IMR-90 (cell line): ENCODE measurements around the gene PRTFDC1. TPM values are rescaled to one million over a fixed set of nuclear protein-coding genes. Genes with fewer than 3 reads are reported as not detected.

Experiments used
- ATAC-seq: fragments of 200-7000 bp; cut with Tn5 transposase; 2 replicates; pipeline ENCODE4 v1.9.1; 2020; ENCODE audit warnings: low read depth, mild to moderate bottlenecking, moderate library complexity
- BruUV-seq: library from RNA; stranded (reverse); fragments of 400-500 nt; replicated peaks from 2 replicates; lab custom pipeline; 2021; lab: Mats Ljungman, UMichigan
- CTCF ChIA-PET: fragments of 300-600 bp; formaldehyde crosslinking; extraction: SDS; loops from one replicate; lab custom pipeline; 2021; ENCODE audit warnings: antibody characterized with exemption; lab: Yijun Ruan, JAX
- POLR2A ChIA-PET: fragments of 300-600 bp; sonication (Branson Sonifier 250); formaldehyde crosslinking; loops from one replicate; lab custom pipeline; 2022; ENCODE audit warnings: antibody characterized with exemption; ENCODE audit not compliant: unreplicated experiment; lab: Charles Lee
- DNase-seq: peaks from one replicate; pipeline ENCODE4 v3.0.0; 2013
- H2AFZ ChIP-seq: replicated peaks from 2 replicates; pipeline ENCODE3; 2013; ENCODE audit warnings: low read length, mild to moderate bottlenecking; ENCODE audit not compliant: poor library complexity
- H2AK5ac ChIP-seq: 2 replicates; pipeline ENCODE4 v1.6.1; 2013; ENCODE audit warnings: low read depth, low read length, inconsistent platforms
- H2AK9ac ChIP-seq: replicated peaks from 2 replicates; pipeline ENCODE3; 2013; ENCODE audit warnings: mild to moderate bottlenecking, low read depth, low read length, moderate library complexity; ENCODE audit not compliant: poor library complexity
- H2BK120ac ChIP-seq: 2 replicates; pipeline ENCODE4 v1.6.1; 2013; ENCODE audit warnings: low read depth, low read length, inconsistent platforms
- H2BK15ac ChIP-seq: 3 replicates; pipeline ENCODE4 v1.6.1; 2013; ENCODE audit warnings: low read depth, low read length, inconsistent platforms
- H2BK20ac ChIP-seq: 2 replicates; pipeline ENCODE4 v1.6.1; 2013; ENCODE audit warnings: low read depth, mild to moderate bottlenecking, inconsistent platforms, low read length, moderate library complexity
- H2BK5ac ChIP-seq: 2 replicates; pipeline ENCODE4 v1.6.1; 2013; ENCODE audit warnings: mild to moderate bottlenecking, low read depth, low read length, inconsistent platforms; ENCODE audit not compliant: poor library complexity, severe bottlenecking
- H3K14ac ChIP-seq: replicated peaks from 2 replicates; pipeline ENCODE4 v1.6.1; 2013; ENCODE audit warnings: low read depth, low read length, inconsistent platforms
- H3K18ac ChIP-seq: 2 replicates; pipeline ENCODE4 v1.6.1; 2013; ENCODE audit warnings: low read depth, low read length, control low read depth
- H3K23ac ChIP-seq: 2 replicates; pipeline ENCODE4 v1.6.1; 2013; ENCODE audit warnings: low read depth, low read length, inconsistent platforms
- H3K27ac ChIP-seq: 2 replicates; pipeline ENCODE4 v1.5.1; 2013; ENCODE audit warnings: mild to moderate bottlenecking, control low read depth, low read length; ENCODE audit not compliant: insufficient read depth
- H3K27me3 ChIP-seq: 2 replicates; pipeline ENCODE4 v1.6.1; 2013; ENCODE audit warnings: low read length; ENCODE audit not compliant: control insufficient read depth, insufficient read depth
- H3K36me3 ChIP-seq: 2 replicates; pipeline ENCODE4 v1.6.1; 2013; ENCODE audit warnings: low read length, mixed read lengths; ENCODE audit not compliant: control insufficient read depth, insufficient read depth
- H3K4ac ChIP-seq: 2 replicates; pipeline ENCODE4 v1.6.1; 2013; ENCODE audit warnings: low read depth, low read length, inconsistent platforms
- H3K4me1 ChIP-seq: 2 replicates; pipeline ENCODE4 v1.6.1; 2013; ENCODE audit warnings: low read length, mixed read lengths; ENCODE audit not compliant: control insufficient read depth, insufficient read depth
- H3K4me2 ChIP-seq: 2 replicates; pipeline ENCODE4 v1.6.1; 2013; ENCODE audit warnings: low read depth, mild to moderate bottlenecking, control low read depth, low read length, moderate library complexity
- H3K4me3 ChIP-seq: 2 replicates; pipeline ENCODE4 v1.5.1; 2013; ENCODE audit warnings: low read depth, mild to moderate bottlenecking, control low read depth, low read length, moderate library complexity; ENCODE audit not compliant: insufficient read depth
- H3K56ac ChIP-seq: 2 replicates; pipeline ENCODE4 v1.6.1; 2013; ENCODE audit warnings: low read length, inconsistent platforms; ENCODE audit not compliant: insufficient read depth; ENCODE audit errors: extremely low read depth
- H3K79me1 ChIP-seq, 2 experiments: 2 replicates each; pipeline ENCODE4 v1.6.1; 2013; ENCODE audit warnings: low read length in 2 of 2, inconsistent platforms in 1 of 2, low read depth in 1 of 2
- H3K9ac ChIP-seq: 2 replicates; pipeline ENCODE4 v1.6.1; 2013; ENCODE audit warnings: low read depth, low read length, control low read depth
- H3K9me1 ChIP-seq: 2 replicates; pipeline ENCODE4 v1.6.1; 2013; ENCODE audit warnings: low read length, inconsistent platforms; ENCODE audit not compliant: insufficient read depth
- H3K9me3 ChIP-seq: 2 replicates; pipeline ENCODE4 v1.6.1; 2013; ENCODE audit warnings: low read length; ENCODE audit not compliant: control insufficient read depth, insufficient read depth
- H4K20me1 ChIP-seq: 2 replicates; pipeline ENCODE4 v1.6.1; 2013; ENCODE audit warnings: low read length, inconsistent platforms; ENCODE audit not compliant: insufficient read depth
- H4K5ac ChIP-seq: 2 replicates; pipeline ENCODE4 v1.6.1; 2013; ENCODE audit warnings: mild to moderate bottlenecking, low read depth, low read length, control low read depth
- H4K8ac ChIP-seq, 2 experiments: 2 replicates each; pipeline ENCODE4 v1.6.1; 2013; ENCODE audit warnings: low read depth in 2 of 2, low read length in 2 of 2, control low read depth in 1 of 2, inconsistent platforms in 1 of 2
- H4K91ac ChIP-seq: 2 replicates; pipeline ENCODE4 v1.6.1; 2013; ENCODE audit warnings: low read depth, low read length, inconsistent platforms; ENCODE audit not compliant: insufficient read depth
- CEBPB ChIP-seq: IDR thresholded peaks from 2 replicates; pipeline ENCODE4 v1.6.1; 2012; ENCODE audit warnings: low read depth, low read length, improper control_type of control experiment
- CHD1 ChIP-seq: IDR thresholded peaks from 2 replicates; pipeline ENCODE4 v1.6.1; 2012; ENCODE audit warnings: low read depth, low read length, improper control_type of control experiment
- CTCF ChIP-seq: conservative IDR thresholded peaks from 2 replicates; pipeline ENCODE4 v1.5.1; 2012; ENCODE audit warnings: mild to moderate bottlenecking, low read depth, low read length, improper control_type of control experiment
- ELK1 ChIP-seq: fragments of 150-350 bp; IDR thresholded peaks from 2 replicates; pipeline ENCODE4 v1.6.1; 2016; ENCODE audit warnings: low read depth, mild to moderate bottlenecking, low read length, moderate library complexity, borderline replicate concordance
- FOS ChIP-seq: fragments of 150-350 bp; IDR thresholded peaks from 2 replicates; pipeline ENCODE4 v1.6.1; 2016; ENCODE audit warnings: low read depth, low read length
- MAFK ChIP-seq: IDR thresholded peaks from 2 replicates; pipeline ENCODE4 v1.6.1; 2012; ENCODE audit warnings: low read depth, low read length, improper control_type of control experiment
- MAZ ChIP-seq: IDR thresholded peaks from 2 replicates; pipeline ENCODE4 v1.6.1; 2012; ENCODE audit warnings: low read depth, mild to moderate bottlenecking, low read length, improper control_type of control experiment, moderate library complexity, borderline replicate concordance
- NFE2L2 ChIP-seq: fragments of 150-350 bp; IDR thresholded peaks from 2 replicates; pipeline ENCODE4 v1.6.1; 2016; ENCODE audit warnings: low read depth, mild to moderate bottlenecking, low read length
- POLR2A ChIP-seq: IDR thresholded peaks from 2 replicates; pipeline ENCODE4 v1.6.1; 2012; ENCODE audit warnings: mild to moderate bottlenecking, low read depth, low read length
- RAD21 ChIP-seq: IDR thresholded peaks from 2 replicates; pipeline ENCODE4 v1.6.1; 2012; ENCODE audit warnings: low read length, improper control_type of control experiment
- RCOR1 ChIP-seq: IDR thresholded peaks from 2 replicates; pipeline ENCODE4 v1.6.1; 2012; ENCODE audit warnings: mild to moderate bottlenecking, low read length, improper control_type of control experiment; ENCODE audit not compliant: insufficient replicate concordance
- SMC3 ChIP-seq: fragments of 150-350 bp; IDR thresholded peaks from 2 replicates; pipeline ENCODE4 v1.6.1; 2016; ENCODE audit warnings: low read depth, mild to moderate bottlenecking, antibody characterized with exemption, low read length, moderate library complexity
- USF2 ChIP-seq: fragments of 150-350 bp; IDR thresholded peaks from 2 replicates; pipeline ENCODE4 v1.6.1; 2017; ENCODE audit warnings: mild to moderate bottlenecking, antibody characterized with exemption, low read length, low read depth
- WGBS, 2 experiments: methylation state at CpG; one replicate each; pipeline versions ENCODE4 v1.1.5 to v1.1.7; 2013; ENCODE audit warnings: missing lambda C conversion rate in 2 of 2; ENCODE audit not compliant: insufficient read length in 1 of 2; ENCODE audit errors: extremely low coverage in 2 of 2; 5-methylcytosine and 5-hydroxymethylcytosine counted together
- dilution Hi-C: fragments of 300-500 bp; cut with HindIII; formaldehyde crosslinking; loops from one replicate; pipeline ENCODE4 v1.14.3; 2018; ENCODE audit warnings: low sequenced_read_pairs; ENCODE audit not compliant: unreplicated experiment
- in situ Hi-C: fragments of 300-500 bp; cut with MboI; formaldehyde crosslinking; loops from 3 replicates; pipeline ENCODE4 v1.14.3; 2019; ENCODE audit warnings: low sequenced_read_pairs, inconsistent platforms, mixed read lengths
- intact Hi-C: fragments of 100-400 bp; cut with micrococcal nuclease; formaldehyde crosslinking; loops from 2 replicates; pipeline ENCODE4 v1.10.0; 2022
- polyA plus RNA-seq, 3 experiments: library from polyadenylated mRNA; depleted of rRNA; stranded (reverse); fragments of >200 nt; gene quantifications; 2 replicates each; pipeline ENCODE4 v1.2.3, GENCODE V29; 2012; ENCODE audit warnings: low replicate concordance in 1 of 3
- total RNA-seq: library from RNA; depleted of rRNA; stranded (reverse); fragments of >200 nt; gene quantifications from 2 replicates; pipeline ENCODE4 v1.2.3, GENCODE V29; 2012

Gene PRTFDC1
- total and polyA plus RNA-seq, 2 of the 4 experiments (the other 2 are of a cell fraction), result 12.3 to 17.9 TPM

- Histone ChIP-seq H3K56ac (no peak overlapping the region), H3K27me3 (no peaks in the 10 kb centered on the region), H2AK9ac (no peak overlapping the region), H3K4me2 (no peak overlapping the region), H3K23ac (no peak overlapping the region), H4K5ac (no peak overlapping the region), H3K9me3 (no peaks in the 10 kb centered on the region), H3K36me3 (no peaks in the 10 kb centered on the region), H2BK5ac (no peak overlapping the region), H2AFZ (no peak overlapping the region), H3K4me3 (no peak overlapping the region), H2BK15ac (no peak overlapping the region; the same call in 2 of the 3 replicates), H4K8ac (no peak overlapping the region), H3K27ac (no peak overlapping the region), H2BK20ac (no peak overlapping the region), H3K18ac (peak overlapping the region; percentile 50; the same call in 1 of the 2 replicates), H2AK5ac (no peak overlapping the region), H3K79me1 (no peaks in the 10 kb centered on the region), H3K4me1 (peaks cover 6% of the 10 kb centered on the region), H4K20me1 (no peaks in the 10 kb centered on the region), H2BK120ac (no peak overlapping the region), H3K9me1 (no peaks in the 10 kb centered on the region; the same call in 1 of the 2 replicates), H4K91ac (no peak overlapping the region), H3K9ac (no peak overlapping the region), H3K4ac (no peak overlapping the region), H3K14ac (no peak overlapping the region)
- dilution Hi-C loops, result no loop called here
- no CpG with 5 or more reads among the region's 2 CpGs for WGBS, 2 experiments
- intact Hi-C loops, result no loop called here
- DNase-seq, result no peak
- ChIA-PET POLR2A (no interaction called here), CTCF (interaction anchor here (0.5 kb wide), 1 partner anchor 282 kb away, joined by 3 read pairs; no protein-coding TSS in a partner anchor)
- BruUV-seq, result no TSS peak
- in situ Hi-C loops, result no loop called here
- TF ChIP-seq USF2, result no peak
- TF ChIP-seq POLR2A, result no peak
- no peak for TF ChIP-seq CTCF
- no peak for TF ChIP-seq MAFK
- no peak for TF ChIP-seq CEBPB
- TF ChIP-seq ELK1, result no peak
- no peak for TF ChIP-seq CHD1
- TF ChIP-seq FOS, result no peak
- TF ChIP-seq NFE2L2, result no peak
- TF ChIP-seq RAD21, result no peak
- no peak for TF ChIP-seq MAZ
- no peak for TF ChIP-seq SMC3
- no peak for TF ChIP-seq RCOR1
- no peak for ATAC-seq
Observed at GRCh38 chr10:24822590-24822989, 129.8 kb downstream of the PRTFDC1 start.
